Measurements from ENCODE around the gene BET1L.

Gene BET1L

DNA sequence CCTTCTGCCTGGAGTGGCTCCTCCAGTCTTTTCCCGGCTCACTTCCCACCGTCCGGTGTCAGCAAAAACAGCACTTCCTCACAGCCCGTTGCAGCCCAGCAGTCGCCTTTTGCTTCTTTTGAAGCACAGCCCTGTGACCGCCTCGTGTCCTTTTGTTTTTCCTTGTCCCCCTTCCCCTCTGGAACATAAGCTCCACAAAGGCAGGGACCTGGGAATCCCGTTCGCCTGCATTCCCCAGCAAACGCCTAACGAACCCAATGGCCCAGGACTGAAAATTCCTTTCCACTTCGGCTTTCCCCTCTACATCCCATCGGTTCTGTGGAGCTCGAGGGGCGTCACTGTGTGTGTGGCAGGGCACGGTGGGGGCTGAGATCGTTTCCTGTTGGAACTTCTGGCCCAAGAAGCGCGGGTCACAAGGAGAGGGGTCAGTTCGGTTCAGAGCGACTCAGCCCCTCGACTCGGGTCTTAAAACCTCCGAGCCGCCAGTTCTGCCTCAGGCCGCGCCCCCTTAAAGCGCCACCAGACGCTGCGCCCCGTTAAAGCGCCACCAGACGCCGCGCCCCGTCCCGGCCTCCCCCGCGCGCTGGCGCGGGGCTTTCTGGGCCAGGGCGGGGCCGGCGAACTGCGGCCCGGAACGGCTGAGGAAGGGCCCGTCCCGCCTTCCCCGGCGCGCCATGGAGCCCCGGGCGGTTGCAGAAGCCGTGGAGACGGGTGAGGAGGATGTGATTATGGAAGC lies 1.1 kb upstream of the BET1L start:
- under 1% methylated on average over 57 of the region's 57 CpGs for WGBS
- Histone ChIP-seq H3K9ac (ENCODE audit: low read depth, low read length) (peak overlapping the region; percentile 85), H3K4me3 (ENCODE audit: low read length) (peak overlapping the region; percentile 93), H3K9me3 (ENCODE audit: insufficient read depth, low read depth, low read length) (no peaks in the 10 kb centered on the region), H3K27ac (ENCODE audit: low read depth, low read length) (peak overlapping the region; percentile 99), H3K27me3 (ENCODE audit: insufficient read depth, low read length) (no peaks in the 10 kb centered on the region), H3K4me1 (ENCODE audit: insufficient read depth, low read length) (peaks cover 7% of the 10 kb centered on the region; the same call in 1 of the 2 replicates), H3K36me3 (ENCODE audit: insufficient read depth, low read length) (peaks cover 56% of the 10 kb centered on the region)

DNA sequence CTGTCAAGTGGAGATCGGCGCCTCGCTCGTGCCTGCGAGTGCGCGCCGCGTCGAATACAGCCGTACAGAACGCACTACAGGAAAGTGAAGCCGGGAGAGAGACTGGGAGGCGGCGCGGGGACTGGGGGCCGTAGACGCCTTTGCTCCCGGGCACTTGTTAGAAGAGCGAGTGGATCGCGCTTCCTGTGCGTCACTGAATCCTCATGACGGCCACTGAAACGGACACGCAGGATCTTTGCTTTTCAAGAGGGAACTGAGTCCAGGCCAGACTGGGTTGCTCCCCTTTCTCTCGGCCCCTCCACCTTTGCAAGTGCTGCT lies 623 bp upstream of the BET1L start:
- H3K27me3 ChIP-seq (ENCODE audit: insufficient read depth, low read length), result no peaks in the 10 kb centered on the region
- peak overlapping the region; percentile 85 for H3K9ac ChIP-seq (ENCODE audit: low read depth, low read length)
- H3K9me3 ChIP-seq (ENCODE audit: insufficient read depth, low read depth, low read length), result no peaks in the 10 kb centered on the region
- under 1% methylated on average over 27 of the region's 27 CpGs for WGBS
- peaks cover 51% of the 10 kb centered on the region for H3K36me3 ChIP-seq (ENCODE audit: insufficient read depth, low read length)
- H3K4me3 ChIP-seq (ENCODE audit: low read length), result peak overlapping the region; percentile 93
- peaks cover 7% of the 10 kb centered on the region; the same call in 1 of the 2 replicates for H3K4me1 ChIP-seq (ENCODE audit: insufficient read depth, low read length)
- peak overlapping the region; percentile 99 for H3K27ac ChIP-seq (ENCODE audit: low read depth, low read length)

DNA sequence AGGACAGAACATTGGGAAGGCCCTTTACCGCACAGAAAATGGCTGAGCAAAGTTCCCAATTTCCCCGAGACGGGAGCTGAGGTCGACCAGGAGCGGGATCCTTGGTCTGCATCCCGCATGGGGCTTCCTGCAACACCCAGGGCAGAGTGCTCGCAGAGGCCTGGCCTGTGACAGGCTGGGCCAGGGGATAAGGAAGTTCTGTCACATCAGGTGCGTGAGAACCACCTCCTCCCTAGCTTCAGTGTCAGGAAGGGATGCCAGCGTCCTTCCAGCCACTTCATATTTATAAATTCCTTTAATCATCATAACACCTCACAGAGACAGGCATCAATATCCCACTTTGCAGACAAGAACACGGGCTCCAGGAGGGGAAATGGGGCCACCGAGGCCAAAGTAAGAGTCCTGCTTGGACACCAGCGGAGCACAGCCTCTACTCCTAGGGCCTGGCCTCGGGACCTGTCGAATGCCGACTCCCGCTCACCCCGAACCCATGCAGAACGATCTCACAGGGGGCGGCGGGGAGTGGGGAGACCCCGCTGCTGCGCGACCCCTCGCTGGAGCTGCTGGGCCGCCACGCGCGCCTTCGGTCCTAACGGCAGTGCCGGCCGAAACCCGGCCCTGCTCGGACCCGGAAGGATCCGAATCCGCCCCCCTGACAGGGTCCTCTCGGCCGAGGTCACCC lies 532 bp downstream of the BET1L start:
- H3K36me3 ChIP-seq (ENCODE audit: insufficient read depth, low read length), result peaks cover 39% of the 10 kb centered on the region
- no peaks in the 10 kb centered on the region for H3K9me3 ChIP-seq (ENCODE audit: insufficient read depth, low read depth, low read length)
- no peaks in the 10 kb centered on the region for H3K27me3 ChIP-seq (ENCODE audit: insufficient read depth, low read length)
- peak overlapping the region; percentile 85 for H3K9ac ChIP-seq (ENCODE audit: low read depth, low read length)
- peaks cover 7% of the 10 kb centered on the region; the same call in 1 of the 2 replicates for H3K4me1 ChIP-seq (ENCODE audit: insufficient read depth, low read length)
- H3K4me3 ChIP-seq (ENCODE audit: low read length), result peak overlapping the region; percentile 93
- WGBS, result 11% methylated on average over 39 of the region's 39 CpGs
- H3K27ac ChIP-seq (ENCODE audit: low read depth, low read length), result peak overlapping the region; percentile 99; the same call in 1 of the 2 replicates

DNA sequence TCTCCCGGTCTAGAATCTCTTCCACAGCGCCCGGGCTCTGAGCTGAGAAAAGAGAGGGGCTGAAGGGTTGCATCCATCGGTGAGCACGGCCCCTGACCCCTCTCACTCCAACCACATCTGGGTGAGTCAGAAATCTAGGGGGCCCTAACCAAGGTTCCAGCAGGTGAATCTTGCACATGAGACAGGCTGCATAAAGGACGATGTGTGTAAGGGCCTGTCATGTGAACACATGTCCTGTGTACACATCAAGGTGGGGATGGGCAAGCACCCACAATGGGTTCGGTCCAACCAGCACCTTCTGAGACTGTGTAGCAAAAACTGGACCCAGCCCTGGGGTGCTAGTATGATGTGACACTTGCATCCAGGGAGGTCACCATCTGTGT lies 1.2 kb downstream of the BET1L start:
- H3K27ac ChIP-seq (ENCODE audit: low read depth, low read length), result no peak overlapping the region
- WGBS, result 87% methylated on average over 7 of the region's 7 CpGs

GRCh38 chr11:205221-206001 lies 1.8 kb downstream of the BET1L start:
- Histone ChIP-seq H3K9ac (ENCODE audit: low read depth, low read length) (no peak overlapping the region), H3K4me1 (ENCODE audit: insufficient read depth, low read length) (peaks cover 7% of the 10 kb centered on the region; the same call in 1 of the 2 replicates), H3K4me3 (ENCODE audit: low read length) (0 out of 2 replicates have a peak overlapping the region, but pooled peaks have one; percentile 93), H3K27ac (ENCODE audit: low read depth, low read length) (no peak overlapping the region), H3K36me3 (ENCODE audit: insufficient read depth, low read length) (peaks cover 26% of the 10 kb centered on the region), H3K9me3 (ENCODE audit: insufficient read depth, low read depth, low read length) (no peaks in the 10 kb centered on the region), H3K27me3 (ENCODE audit: insufficient read depth, low read length) (no peaks in the 10 kb centered on the region)
- 95% methylated on average over 16 of the region's 16 CpGs for WGBS

More for the DNA sequence above, 1.2 kb downstream of the BET1L start:
- Histone ChIP-seq H3K9me3 (ENCODE audit: insufficient read depth, low read depth, low read length) (no peaks in the 10 kb centered on the region), H3K4me3 (ENCODE audit: low read length) (peak overlapping the region; percentile 93), H3K4me1 (ENCODE audit: insufficient read depth, low read length) (peaks cover 7% of the 10 kb centered on the region; the same call in 1 of the 2 replicates), H3K9ac (ENCODE audit: low read depth, low read length) (peak overlapping the region; percentile 85; the same call in 1 of the 2 replicates), H3K27me3 (ENCODE audit: insufficient read depth, low read length) (no peaks in the 10 kb centered on the region), H3K36me3 (ENCODE audit: insufficient read depth, low read length) (peaks cover 32% of the 10 kb centered on the region)

- Histone ChIP-seq H3K9me3 (ENCODE audit: insufficient read depth, low read depth, low read length) (no peaks in the 10 kb centered on the region), H3K36me3 (ENCODE audit: insufficient read depth, low read length) (peaks cover 19% of the 10 kb centered on the region), H3K27ac (ENCODE audit: low read depth, low read length) (no peak overlapping the region), H3K4me3 (ENCODE audit: low read length) (no peak overlapping the region), H3K4me1 (ENCODE audit: insufficient read depth, low read length) (peaks cover 7% of the 10 kb centered on the region; the same call in 1 of the 2 replicates), H3K27me3 (ENCODE audit: insufficient read depth, low read length) (no peaks in the 10 kb centered on the region), H3K9ac (ENCODE audit: low read depth, low read length) (no peak overlapping the region)
- 90% methylated on average over 11 of the region's 12 CpGs for WGBS
These were observed 2.6 kb downstream of the BET1L start for GRCh38 chr11:204587-205109.

- Histone ChIP-seq H3K4me1 (ENCODE audit: insufficient read depth, low read length) (peaks cover 7% of the 10 kb centered on the region; the same call in 1 of the 2 replicates), H3K9ac (ENCODE audit: low read depth, low read length) (no peak overlapping the region), H3K4me3 (ENCODE audit: low read length) (no peak overlapping the region), H3K36me3 (ENCODE audit: insufficient read depth, low read length) (peaks cover 16% of the 10 kb centered on the region), H3K27ac (ENCODE audit: low read depth, low read length) (no peak overlapping the region), H3K9me3 (ENCODE audit: insufficient read depth, low read depth, low read length) (no peaks in the 10 kb centered on the region), H3K27me3 (ENCODE audit: insufficient read depth, low read length) (no peaks in the 10 kb centered on the region)
- 98% methylated on average over 4 of the region's 4 CpGs for WGBS
These were observed 3.1 kb downstream of the BET1L start for GRCh38 chr11:203945-204586.

GRCh38 chr11:203056-203944 lies 3.9 kb downstream of the BET1L start:
- Histone ChIP-seq H3K9ac (ENCODE audit: low read depth, low read length) (no peak overlapping the region), H3K36me3 (ENCODE audit: insufficient read depth, low read length) (peaks cover 16% of the 10 kb centered on the region), H3K4me3 (ENCODE audit: low read length) (no peak overlapping the region), H3K27me3 (ENCODE audit: insufficient read depth, low read length) (no peaks in the 10 kb centered on the region), H3K9me3 (ENCODE audit: insufficient read depth, low read depth, low read length) (no peaks in the 10 kb centered on the region), H3K27ac (ENCODE audit: low read depth, low read length) (no peak overlapping the region), H3K4me1 (ENCODE audit: insufficient read depth, low read length) (peaks cover 7% of the 10 kb centered on the region; the same call in 1 of the 2 replicates)
- WGBS, result 94% methylated on average over 7 of the region's 7 CpGs

- Histone ChIP-seq H3K27me3 (ENCODE audit: insufficient read depth, low read length) (no peaks in the 10 kb centered on the region), H3K9me3 (ENCODE audit: insufficient read depth, low read depth, low read length) (no peaks in the 10 kb centered on the region), H3K27ac (ENCODE audit: low read depth, low read length) (no peak overlapping the region), H3K36me3 (ENCODE audit: insufficient read depth, low read length) (peaks cover 16% of the 10 kb centered on the region), H3K4me1 (ENCODE audit: insufficient read depth, low read length) (peaks cover 7% of the 10 kb centered on the region; the same call in 1 of the 2 replicates), H3K9ac (ENCODE audit: low read depth, low read length) (no peak overlapping the region), H3K4me3 (ENCODE audit: low read length) (no peak overlapping the region)
- 96% methylated on average over 8 of the region's 8 CpGs for WGBS
These were observed 4.7 kb downstream of the BET1L start for GRCh38 chr11:202490-202889.

DNA sequence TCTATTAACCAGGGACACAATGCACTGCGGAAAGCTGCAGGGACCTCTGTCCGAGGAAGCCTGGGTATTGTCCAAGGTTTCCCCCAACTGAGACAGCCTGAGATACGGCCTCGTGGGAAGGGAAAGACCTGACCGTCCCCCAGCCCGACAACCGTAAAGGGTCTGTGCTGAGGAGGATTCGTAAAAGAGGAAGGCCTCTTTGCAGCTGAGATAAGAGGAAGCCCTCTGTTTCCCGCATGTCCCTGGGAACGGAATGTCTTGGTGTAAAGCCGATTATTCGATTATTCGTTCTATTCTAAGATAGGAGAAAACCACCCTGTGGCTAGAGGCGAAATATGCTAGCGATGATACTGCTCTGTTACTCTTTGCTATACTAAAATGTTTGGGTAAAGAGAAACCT lies 5.2 kb downstream of the BET1L start:
- WGBS, result 79% methylated on average over 15 of the region's 15 CpGs
- no peak overlapping the region for H3K27ac ChIP-seq (ENCODE audit: low read depth, low read length)
- no peak overlapping the region for H3K4me3 ChIP-seq (ENCODE audit: low read length)

More for the DNA sequence above, 5.2 kb downstream of the BET1L start:
- Histone ChIP-seq H3K36me3 (ENCODE audit: insufficient read depth, low read length) (peaks cover 16% of the 10 kb centered on the region), H3K27me3 (ENCODE audit: insufficient read depth, low read length) (no peaks in the 10 kb centered on the region), H3K9ac (ENCODE audit: low read depth, low read length) (no peak overlapping the region), H3K4me1 (ENCODE audit: insufficient read depth, low read length) (peaks cover 7% of the 10 kb centered on the region; the same call in 1 of the 2 replicates), H3K9me3 (ENCODE audit: insufficient read depth, low read depth, low read length) (no peaks in the 10 kb centered on the region)
